Suprapubic skin (tissue), 3 donors: Measurements from ENCODE around the gene CPNE5.

Experiments used
- POLR2AphosphoS5 ChIP-seq, 3 donors: sonication (generic); formaldehyde crosslinking; IDR thresholded peaks; one replicate each; pipeline ENCODE4 v1.6.1; 2017; ENCODE audit warnings: antibody characterized with exemption in 3 of 3
- TF ChIP-seq, protein P1 (sequence below), 2 donors: fragments of 200-600 bp in 1 of 2; fragments of 450-650 bp in 1 of 2; sonication (generic) in 1 of 2; IDR thresholded peaks; one replicate each; pipeline ENCODE4 v1.5.1; 2016 to 2019; ENCODE audit warnings: antibody characterized with exemption in 2 of 2, mild to moderate bottlenecking in 1 of 2, moderate library complexity in 1 of 2

DNA sequence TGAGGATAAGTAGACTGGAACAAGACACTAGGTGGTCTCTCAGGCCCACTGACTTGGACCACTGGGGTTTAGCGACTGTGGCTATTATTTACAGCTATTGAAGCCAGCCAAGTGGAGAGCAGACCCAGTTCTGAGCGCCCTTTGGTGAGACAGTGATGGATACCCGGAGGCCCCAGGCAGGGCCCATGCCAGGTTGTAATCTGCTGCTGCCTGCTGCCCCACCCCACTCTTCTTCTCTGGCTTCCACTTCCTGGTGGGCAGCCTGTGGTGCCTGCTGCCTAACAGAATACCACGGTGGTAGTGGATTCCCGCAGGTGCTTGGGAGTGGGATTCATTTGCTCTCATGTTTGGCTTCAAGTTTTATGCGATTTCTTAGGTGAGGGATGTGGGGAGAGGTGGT lies 141.0 kb downstream of the CPNE5 start:
- TF ChIP-seq, protein P1, sequence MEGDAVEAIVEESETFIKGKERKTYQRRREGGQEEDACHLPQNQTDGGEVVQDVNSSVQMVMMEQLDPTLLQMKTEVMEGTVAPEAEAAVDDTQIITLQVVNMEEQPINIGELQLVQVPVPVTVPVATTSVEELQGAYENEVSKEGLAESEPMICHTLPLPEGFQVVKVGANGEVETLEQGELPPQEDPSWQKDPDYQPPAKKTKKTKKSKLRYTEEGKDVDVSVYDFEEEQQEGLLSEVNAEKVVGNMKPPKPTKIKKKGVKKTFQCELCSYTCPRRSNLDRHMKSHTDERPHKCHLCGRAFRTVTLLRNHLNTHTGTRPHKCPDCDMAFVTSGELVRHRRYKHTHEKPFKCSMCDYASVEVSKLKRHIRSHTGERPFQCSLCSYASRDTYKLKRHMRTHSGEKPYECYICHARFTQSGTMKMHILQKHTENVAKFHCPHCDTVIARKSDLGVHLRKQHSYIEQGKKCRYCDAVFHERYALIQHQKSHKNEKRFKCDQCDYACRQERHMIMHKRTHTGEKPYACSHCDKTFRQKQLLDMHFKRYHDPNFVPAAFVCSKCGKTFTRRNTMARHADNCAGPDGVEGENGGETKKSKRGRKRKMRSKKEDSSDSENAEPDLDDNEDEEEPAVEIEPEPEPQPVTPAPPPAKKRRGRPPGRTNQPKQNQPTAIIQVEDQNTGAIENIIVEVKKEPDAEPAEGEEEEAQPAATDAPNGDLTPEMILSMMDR (IDR thresholded peaks at IDR 0.05), result no peak
- no peak for TF ChIP-seq POLR2AphosphoS5 (IDR thresholded peaks at IDR 0.05)
